Gastrocnemius medialis (tissue), 4 donors: ENCODE data around the gene PGK1.

Experiments
- CTCF ChIP-seq, 5 experiments: fragments of 450-650 bp in 3 of 5; fragments of 200-600 bp in 2 of 5; sonication (generic) in 2 of 5; IDR thresholded peaks in 4 of 5; conservative IDR thresholded peaks in 1 of 5; 1 replicate in 4 of 5; 2 replicates in 1 of 5; pipeline ENCODE4 v1.5.1; 2016 to 2019; ENCODE audit warnings: antibody characterized with exemption in 5 of 5, mild to moderate bottlenecking in 3 of 5, moderate library complexity in 3 of 5
- POLR2A ChIP-seq, 2 donors: fragments of 450-650 bp; IDR thresholded peaks; one replicate each; pipeline ENCODE4 v1.6.1; 2017; ENCODE audit warnings: antibody characterized with exemption in 2 of 2, mild to moderate bottlenecking in 2 of 2, moderate library complexity in 2 of 2

GRCh38 chrX:78104447-78105176 is 564 bp downstream of the PGK1 start:
- TF ChIP-seq CTCF (IDR thresholded peaks at IDR 0.05 in 4 of 5, conservative IDR thresholded peaks at IDR 0.05 in 1 of 5) = no peak
- peak in 1 of 2 donors; percentile 16 for TF ChIP-seq POLR2A (IDR thresholded peaks at IDR 0.05)
